Umbilical cord (tissue), 2 donors: ENCODE data around the gene HLA-F. TPM values are rescaled to one million over a fixed set of nuclear protein-coding genes. Genes with fewer than 3 reads are reported as not detected.

ENCODE experiments used
- DNase-seq: peaks from one replicate; pipeline ENCODE4 v3.0.0-alpha.2; 2015; ENCODE audit warnings: low spot score
- total RNA-seq: library from RNA; depleted of rRNA; stranded (reverse); fragments of >200 nt; gene quantifications from one replicate; pipeline ENCODE4 v1.2.3, GENCODE V29; 2014; ENCODE audit warnings: low replicate concordance; ENCODE audit not compliant: insufficient read depth

Gene HLA-F
- 34.2 TPM for total RNA-seq

DNA sequence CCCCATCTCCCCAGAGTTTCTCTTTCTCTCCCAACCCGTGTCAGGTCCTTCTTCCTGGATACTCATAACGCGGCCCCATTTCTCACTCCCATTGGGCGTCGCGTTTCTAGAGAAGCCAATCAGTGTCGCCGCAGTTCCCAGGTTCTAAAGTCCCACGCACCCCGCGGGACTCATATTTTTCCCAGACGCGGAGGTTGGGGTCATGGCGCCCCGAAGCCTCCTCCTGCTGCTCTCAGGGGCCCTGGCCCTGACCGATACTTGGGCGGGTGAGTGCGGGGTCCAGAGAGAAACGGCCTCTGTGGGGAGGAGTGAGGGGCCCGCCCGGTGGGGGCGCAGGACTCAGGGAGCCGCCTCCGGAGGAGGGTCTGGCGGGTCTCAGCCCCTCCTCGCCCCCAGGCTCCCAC, at the start of gene HLA-F:
TSS of gene HLA-F (plus strand) at position 173 of the 404 bp plus-strand sequence. CDS start at position 203, 30 bp downstream.
- DNase-seq, result peak; percentile 75

GRCh38 chr6:29674008-29674407, 49.2 kb upstream of the HLA-F start:
- no peak for DNase-seq

DNA sequence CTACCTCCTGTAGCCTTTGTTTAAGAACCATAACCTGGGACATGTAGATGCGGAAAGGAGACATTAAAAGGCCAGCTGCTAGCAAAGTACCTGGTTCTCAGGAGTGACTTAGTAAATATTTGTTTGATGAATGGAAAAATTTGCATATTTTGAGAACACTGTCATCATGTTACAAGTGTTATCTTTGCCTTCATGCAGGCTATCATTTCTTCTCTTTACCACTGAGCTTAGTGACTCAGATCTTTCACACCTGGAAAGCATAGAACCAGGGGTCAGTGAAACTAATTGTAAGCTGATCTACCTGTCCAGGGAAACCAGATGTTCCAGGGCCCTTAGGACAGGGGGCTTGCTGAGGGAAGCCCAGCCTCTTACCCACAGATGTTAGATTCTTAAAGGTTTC, 47.7 kb upstream of the HLA-F start:
- no peak for DNase-seq

DNA sequence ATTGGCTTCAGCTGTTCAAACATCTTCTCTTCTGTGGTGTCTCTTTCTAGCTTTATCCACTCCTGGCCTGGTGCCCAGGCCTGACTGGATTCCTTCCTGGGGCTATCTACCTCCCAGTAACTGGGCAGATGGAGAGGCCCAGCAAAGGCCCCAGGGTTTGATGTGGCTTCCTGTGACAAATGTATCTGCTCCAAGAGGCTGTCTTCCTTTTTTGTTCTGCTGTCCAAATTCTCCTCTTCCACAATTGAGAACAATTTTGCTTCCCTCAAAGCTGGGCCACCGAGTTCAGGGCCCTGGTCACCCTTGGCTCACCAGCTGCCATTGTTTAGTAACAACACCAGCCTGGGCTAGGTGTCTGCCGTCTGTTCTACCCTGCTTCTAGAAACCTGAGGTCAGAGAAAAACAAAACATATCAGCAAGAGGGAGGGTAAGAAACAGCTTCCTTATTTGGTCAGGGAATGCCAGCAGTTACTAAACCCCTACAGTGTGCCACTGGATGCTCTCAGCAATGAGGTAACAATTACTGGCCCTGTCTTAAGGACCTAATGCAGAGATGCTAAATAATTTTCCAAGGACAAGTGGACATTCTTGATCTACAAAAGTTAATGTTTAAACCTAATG, 46.1 kb upstream of the HLA-F start:
- no peak for DNase-seq

- DNase-seq, result no peak
These were observed 45.1 kb upstream of the HLA-F start for GRCh38 chr6:29678114-29678513.

DNA sequence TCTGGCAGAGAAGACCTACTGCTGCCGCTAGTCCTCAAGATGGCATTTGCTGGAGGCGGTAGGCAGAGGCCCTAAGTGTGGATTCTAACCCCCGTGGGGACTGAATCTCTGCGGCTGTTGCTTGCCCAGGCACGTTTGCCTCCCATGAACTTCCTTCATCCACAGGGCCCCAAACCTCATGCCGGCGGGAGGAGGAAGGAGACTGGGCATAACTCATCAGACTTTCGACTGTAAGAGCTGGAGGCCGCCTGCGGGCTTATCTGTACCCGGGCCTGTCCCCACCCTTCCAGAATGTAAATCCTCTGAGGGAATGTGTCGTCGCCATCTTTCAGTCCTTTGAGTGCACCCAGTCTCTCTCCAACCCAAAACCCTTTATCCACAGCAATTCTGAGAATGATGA, 43.3 kb upstream of the HLA-F start:
- peak; percentile 3 for DNase-seq

- no peak for DNase-seq
These were observed 42.8 kb upstream of the HLA-F start for GRCh38 chr6:29680416-29680815.

DNA sequence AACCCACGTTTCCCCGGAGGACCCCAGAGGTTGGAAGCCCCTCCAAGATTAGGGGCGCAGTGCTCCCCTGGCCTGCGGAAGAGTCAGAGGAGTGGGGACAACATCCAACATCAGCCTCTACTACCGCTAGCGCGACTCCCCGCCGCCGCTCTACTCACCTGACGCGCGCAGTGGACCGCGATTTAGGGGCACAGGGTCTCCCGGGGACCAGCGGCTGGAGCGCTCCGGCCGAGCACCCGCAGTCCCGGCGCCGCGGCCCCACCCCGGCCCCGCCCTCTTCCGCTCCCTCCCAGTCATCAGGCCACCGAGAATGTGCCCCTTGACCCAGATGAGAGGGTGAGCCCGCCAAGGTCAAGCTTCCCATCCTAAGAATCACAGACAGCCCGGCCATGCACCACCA, 42.3 kb upstream of the HLA-F start, which contains the start of gene ZFP57:
TSS of gene ZFP57 (minus strand) at position 249 of the 400 bp plus-strand sequence. CDS start 4,149 bp downstream, outside the sequence.
- DNase-seq, result no peak

- DNase-seq, result no peak
These were observed 41.4 kb upstream of the HLA-F start for GRCh38 chr6:29681811-29682210.

- DNase-seq, result no peak
These were observed 37.4 kb upstream of the HLA-F start for GRCh38 chr6:29685718-29686326.

DNA sequence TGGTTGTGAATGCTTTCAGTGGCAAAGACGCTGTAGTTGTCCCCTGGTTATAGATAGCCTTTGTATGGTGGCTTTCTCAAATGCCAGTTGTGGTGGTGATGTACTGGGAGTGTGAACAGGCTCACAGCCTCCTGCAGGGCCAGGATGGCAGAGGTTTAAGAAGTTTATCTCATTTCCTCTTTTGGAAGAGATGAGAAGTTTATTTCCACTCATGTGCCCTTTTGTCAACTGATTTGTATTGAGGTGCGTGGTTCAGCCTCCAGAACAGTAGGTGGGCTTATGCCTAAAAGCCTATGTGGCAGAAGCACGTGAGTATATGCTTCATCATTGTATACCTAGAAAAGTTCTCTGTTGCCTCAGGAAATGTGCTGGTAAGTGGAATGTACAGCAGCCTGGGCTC, 28.6 kb upstream of the HLA-F start:
- DNase-seq, result no peak

DNA sequence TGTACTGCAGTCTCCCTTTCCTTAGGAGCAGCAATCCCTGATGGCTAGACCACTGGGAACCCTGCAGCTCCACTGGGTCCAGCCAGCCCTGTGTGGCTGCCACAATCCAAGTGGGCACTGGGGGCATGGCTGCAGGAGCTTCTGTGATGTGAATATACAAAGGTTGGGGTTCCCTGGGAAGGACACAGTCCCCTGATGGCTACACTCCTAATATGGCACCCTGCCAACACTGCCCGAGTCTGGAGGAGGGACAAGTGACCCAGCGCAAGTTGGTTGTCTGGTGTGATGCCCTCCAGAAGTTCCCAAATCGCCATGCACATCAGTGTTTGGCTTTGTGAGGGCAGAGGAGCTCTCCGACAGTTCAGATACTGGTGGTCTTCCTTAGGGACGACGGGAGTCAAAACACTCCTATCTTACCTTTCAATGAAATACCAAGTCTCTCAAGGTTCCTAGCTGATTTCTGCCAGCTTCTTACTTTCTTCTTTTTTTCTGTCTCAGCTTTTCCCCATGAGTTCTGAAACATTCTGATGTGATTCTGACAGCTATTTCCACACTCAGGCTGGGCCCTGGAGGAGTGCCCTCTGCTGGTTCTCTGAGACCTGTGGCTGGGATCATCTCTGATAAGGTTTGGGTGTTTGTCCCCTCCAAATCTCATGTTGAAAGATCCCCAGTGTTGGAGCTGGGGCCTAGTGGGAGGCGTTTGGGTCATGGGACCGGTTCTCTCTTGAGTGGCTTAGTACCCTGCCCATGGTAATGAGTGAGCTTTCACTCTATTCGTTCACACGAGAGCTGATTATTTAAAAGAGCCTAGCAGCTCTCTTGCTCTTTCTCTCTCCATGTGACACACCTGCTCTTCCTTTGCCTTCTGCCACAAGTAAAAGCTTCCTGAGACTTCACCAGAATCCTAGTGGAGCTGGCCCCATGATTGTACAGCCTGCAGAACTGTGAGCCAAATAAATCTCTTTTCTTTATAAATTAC, 26.8 kb upstream of the HLA-F start:
- DNase-seq, result no peak

DNA sequence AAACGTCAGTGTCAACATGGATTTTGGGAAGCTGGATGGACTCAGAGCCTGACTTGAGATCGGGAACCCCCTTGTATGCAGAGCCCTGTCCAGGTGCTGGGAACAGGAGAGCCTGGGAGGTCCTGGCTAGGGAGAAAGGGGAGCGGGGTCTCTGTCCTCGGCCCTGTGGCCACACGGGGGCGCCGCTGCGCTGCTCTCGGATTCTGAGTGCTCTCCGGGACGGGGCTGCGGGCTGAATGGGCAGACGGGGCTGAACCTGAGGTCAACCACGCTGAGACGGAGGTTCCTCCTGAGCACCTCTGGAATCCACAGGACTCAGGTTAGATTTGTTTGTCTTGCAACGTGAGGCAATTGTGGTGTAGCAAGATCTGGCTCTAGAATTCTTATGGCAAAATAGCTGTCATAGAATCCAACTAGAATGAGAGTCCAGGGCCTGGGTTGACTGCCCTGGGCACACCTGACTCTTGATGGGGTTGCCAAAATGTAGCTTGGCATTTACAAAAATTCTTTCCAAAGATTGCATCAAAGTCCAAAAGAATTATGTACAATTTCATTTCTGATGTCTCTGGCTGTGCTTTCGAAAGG, 20.6 kb upstream of the HLA-F start:
- no peak for DNase-seq

- DNase-seq, result peak; percentile 43
These were observed 17.6 kb upstream of the HLA-F start for GRCh38 chr6:29705389-29706231.

DNA sequence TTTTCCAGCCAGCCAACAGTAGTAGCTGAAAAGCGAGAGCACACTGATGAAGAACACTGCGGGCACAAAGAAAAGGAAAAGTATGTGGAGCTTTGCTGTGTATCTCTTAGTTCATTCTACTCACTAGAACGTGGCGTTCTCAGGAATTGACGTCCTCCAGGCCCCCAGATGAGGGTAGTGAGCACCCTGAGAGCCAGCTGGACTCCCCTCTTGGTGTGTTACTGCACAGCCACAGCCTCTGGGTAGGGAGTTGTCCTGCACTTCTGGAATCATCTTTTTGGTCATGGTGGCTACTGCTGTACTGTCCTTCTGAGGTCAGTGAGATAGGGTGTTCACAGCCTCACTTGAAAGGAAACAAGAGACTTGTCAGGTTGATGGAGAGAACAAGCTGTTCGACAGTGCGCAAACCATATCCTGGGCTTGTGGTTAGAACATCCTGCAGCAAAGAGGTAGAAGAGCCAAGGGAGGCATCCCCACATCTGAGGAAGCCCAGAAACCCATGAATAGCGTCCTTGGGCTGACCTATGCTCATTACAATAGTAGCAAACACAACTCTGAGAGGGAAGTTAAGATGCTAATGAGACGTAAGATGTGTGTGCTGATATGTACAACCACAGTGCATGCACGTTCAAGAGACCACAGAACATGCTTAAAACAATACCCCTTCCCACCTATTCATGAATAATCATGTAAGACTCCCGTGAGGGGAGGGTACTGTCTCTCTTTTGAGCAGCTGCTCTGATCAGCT, 14.6 kb upstream of the HLA-F start:
- DNase-seq, result no peak

GRCh38 chr6:29709188-29709587, 14.0 kb upstream of the HLA-F start:
- no peak for DNase-seq

- DNase-seq, result no peak
These were observed 12.8 kb upstream of the HLA-F start for GRCh38 chr6:29710281-29710941.

GRCh38 chr6:29720863-29721262, 2.4 kb upstream of the HLA-F start:
- DNase-seq, result no peak
